ENCODE results near the gene WWC2.

Gene WWC2

GRCh38 chr4:183261953-183262775 lies 163.1 kb downstream of the WWC2 start:
- peak; percentile 76 for DNase-seq

- DNase-seq = no peak
These were observed 163.7 kb downstream of the WWC2 start for GRCh38 chr4:183262776-183263100.

- no peak for DNase-seq
These were observed 164.8 kb downstream of the WWC2 start for GRCh38 chr4:183263787-183264386.

GRCh38 chr4:183264614-183265013 lies 165.6 kb downstream of the WWC2 start:
- no peak for DNase-seq

DNA sequence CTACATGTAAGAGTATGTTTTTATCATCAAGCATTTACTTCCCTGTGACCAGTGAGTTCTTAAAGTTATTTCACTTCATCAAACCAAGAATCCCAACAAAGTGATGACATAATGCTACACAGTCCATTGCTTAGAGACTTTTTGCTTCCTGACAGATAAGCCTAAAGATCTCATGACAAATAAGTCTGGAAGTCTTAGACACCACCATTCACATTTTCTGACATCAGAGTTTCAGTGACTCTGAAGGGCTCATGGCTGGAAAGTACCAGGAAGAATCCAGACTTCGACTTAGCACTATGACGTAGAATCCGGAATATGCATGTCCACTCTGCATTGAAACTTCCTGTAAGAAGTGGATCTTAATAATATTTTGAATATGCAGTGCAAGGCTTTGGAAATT lies 167.3 kb downstream of the WWC2 start:
- DNase-seq = no peak

- no peak for DNase-seq
These were observed 169.5 kb downstream of the WWC2 start for GRCh38 chr4:183268556-183268955.

DNA sequence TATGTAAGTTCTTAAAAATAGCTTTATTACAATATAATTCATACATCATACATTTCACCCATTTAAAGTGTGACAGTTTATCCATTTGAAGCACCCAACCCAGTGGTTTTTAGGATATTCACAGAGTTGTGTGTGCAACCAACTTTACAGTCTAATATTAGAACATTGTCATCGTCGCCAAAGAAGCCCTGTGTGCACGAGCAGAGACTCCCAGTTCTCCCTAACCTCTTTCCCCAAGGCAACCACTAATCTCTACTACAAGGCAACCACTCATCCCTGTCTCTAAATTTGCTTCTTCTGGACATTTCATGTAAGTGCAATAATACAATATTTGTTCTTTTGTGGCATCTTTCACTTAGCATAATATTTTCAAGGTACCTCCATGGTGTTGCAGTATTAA lies 173.3 kb downstream of the WWC2 start:
- no peak for DNase-seq

- no peak for DNase-seq
These were observed 177.0 kb downstream of the WWC2 start for GRCh38 chr4:183276106-183276505.

GRCh38 chr4:183284258-183284785 lies 185.3 kb downstream of the WWC2 start:
- no peak for DNase-seq

DNA sequence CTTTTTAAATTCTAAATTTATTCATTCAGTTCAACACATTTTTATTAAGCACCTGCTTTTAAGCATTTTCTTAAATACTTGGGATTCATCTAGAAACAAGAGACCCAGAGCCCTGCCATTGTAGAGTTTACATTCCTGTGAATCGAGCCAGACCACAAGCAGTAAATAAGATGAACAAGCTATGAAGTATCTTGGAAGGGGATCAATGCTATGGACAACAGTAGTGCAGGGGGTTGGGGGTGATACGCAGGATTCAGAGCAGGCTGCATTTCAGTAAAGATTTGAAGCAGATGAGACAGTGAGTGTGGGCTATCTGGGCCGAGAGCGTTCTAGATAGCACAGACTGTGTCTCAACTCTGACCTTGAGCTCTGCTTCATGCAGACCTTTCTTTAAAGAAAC lies 185.9 kb downstream of the WWC2 start:
- no peak for DNase-seq

GRCh38 chr4:183285886-183286285 lies 186.8 kb downstream of the WWC2 start:
- DNase-seq = no peak

DNA sequence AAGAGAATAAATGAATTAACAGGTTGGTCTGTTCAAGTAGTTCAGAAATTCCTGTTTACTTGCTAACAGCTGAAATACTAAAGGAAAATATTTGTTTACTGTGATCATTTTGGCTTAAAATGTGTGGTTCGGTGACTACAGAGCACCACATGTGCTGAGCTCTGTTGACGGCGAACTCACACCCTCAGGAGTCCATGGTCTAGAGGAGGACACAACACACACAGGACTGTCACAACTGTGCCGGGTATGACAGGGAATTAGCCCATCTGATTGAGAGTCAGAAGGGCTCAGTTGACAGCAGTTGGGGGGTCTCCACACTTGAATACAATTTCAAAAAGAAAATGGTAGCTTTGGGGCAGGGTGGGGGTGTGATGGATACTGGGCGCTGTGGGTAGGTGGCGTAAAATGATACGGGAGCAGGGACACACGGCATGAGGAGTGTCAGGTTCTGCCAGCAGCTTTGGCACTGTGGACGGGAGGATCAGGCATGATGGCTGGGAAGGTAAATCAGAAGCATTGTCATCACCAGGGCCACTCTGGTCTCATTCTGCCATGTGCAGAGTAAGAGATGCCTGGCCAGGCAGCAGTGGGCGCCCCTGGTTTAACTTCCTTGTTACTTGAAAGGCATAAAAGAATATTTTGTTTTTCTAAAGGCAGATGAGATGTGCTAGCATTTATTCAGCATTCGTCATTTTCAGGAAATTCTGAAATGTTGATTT lies 187.7 kb downstream of the WWC2 start:
- DNase-seq = no peak

GRCh38 chr4:183287309-183287659 lies 188.2 kb downstream of the WWC2 start:
- DNase-seq = no peak

GRCh38 chr4:183287677-183288076 lies 188.6 kb downstream of the WWC2 start:
- DNase-seq = no peak

- no peak for DNase-seq
These were observed 189.9 kb downstream of the WWC2 start for GRCh38 chr4:183288955-183289354.

GRCh38 chr4:183289688-183290087 lies 190.6 kb downstream of the WWC2 start:
- DNase-seq = no peak

DNA sequence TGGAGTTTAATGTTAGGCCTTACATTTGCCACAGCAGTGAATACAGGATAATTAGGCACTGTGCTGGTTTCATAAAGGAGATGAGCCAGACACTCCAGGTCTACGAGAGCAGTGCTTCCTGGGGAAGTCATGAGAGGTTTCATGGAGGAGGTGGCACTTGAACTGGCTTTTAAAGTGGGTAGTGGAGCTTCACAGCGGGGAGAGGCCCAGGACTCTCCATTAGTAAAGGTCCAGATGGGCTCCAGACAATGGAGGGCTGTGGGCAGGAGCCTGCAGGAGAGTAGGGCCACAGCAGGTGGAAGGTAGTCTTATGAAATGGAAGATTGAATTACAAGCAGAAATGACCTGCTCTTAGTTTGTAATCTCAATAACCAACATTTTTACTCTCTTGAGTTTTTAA lies 192.0 kb downstream of the WWC2 start:
- DNase-seq = no peak

- DNase-seq = no peak
These were observed 196.7 kb downstream of the WWC2 start for GRCh38 chr4:183295711-183296110.

GRCh38 chr4:183297675-183298074 lies 198.6 kb downstream of the WWC2 start:
- no peak for DNase-seq

DNA sequence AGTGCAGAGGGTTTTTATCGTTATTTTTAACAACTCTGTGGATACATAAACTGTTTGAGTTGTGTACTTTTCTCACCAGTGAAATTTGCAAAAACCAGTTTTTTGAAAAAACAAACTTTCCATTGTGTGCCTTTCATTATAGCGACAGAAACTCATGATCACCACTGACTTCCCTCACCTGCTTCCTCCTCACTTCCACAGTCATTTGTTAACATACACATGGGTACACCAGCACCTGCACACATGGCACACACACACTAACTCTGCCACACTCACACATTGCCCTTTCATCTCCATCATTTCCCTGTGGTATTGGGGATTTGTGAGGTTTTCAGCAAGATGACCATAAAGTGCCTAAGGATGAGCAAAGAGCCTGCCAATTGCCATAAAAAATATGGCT lies 200.4 kb downstream of the WWC2 start:
- no peak for DNase-seq

DNA sequence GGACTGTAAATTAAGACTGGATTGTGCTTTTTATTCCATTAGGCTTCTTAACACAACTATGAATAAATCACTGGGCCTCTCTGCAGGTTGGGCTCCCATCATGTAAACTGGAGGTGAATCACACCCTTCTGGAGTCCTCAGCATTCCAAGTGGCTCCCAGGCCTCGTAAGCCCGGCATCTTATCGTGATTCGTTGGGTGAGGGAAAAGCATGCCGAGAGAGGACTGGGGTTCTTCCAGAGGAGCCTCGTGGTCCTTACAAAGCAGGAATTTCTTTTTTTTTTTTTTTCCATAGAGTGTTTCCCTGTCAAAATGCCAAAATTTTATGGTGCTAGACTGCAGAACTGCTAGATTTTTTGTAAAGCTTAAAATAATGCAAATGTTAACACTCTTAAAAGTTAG lies 201.0 kb downstream of the WWC2 start:
- DNase-seq = no peak

DNA sequence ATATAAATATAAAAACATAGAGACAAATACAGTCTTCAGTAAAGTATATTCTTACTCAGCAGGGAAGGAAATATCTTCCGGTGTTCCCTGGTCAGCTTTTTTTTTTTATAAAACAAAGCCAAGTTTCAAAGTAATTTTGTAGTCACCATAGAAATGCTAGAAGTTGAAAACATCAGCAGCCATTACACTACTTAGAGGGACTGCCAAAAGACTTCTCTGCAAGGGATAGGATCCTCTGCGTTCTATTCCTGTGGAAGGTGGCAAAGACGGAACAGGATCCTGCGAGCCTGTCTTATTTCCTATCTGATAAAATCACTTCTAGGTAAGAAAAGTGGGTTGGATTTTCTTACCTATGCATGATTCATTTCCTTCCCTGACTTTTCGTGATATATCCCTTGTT lies 201.6 kb downstream of the WWC2 start:
- DNase-seq = no peak

DNA sequence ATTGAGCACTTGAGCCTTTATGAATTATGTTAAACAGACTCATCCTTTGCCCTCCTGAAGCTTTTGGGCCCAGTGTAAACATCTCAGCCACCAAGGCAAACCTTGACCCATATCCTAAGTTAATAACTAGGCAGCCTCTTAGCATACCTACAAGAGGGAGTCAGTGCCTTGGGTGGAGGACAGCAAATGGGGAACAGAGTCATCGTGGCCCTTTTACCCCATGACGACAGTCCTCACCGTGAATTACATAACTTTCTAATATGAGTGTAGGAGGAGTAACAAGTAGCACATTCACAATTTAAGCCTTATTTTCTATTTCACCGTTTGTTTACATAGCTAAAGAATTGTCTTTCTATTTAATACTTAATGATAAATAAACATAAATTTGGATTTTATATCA lies 204.2 kb downstream of the WWC2 start:
- DNase-seq = no peak

- DNase-seq = no peak
These were observed 205.0 kb downstream of the WWC2 start for GRCh38 chr4:183304067-183304466.
